HCT116 (cell line): ENCODE data around the gene TMED10. TPM values are rescaled to one million over a fixed set of nuclear protein-coding genes. Genes with fewer than 3 reads are reported as not detected.

Experiments
- ATAC-seq: fragments of 200-7000 bp; cut with Tn5 transposase; 2 replicates; pipeline ENCODE4 v1.9.1; 2020; ENCODE audit warnings: mild to moderate bottlenecking, moderate library complexity
- BruUV-seq: library from RNA; stranded (reverse); fragments of 400-500 nt; replicated peaks from 2 replicates; lab custom pipeline; 2021; lab: Mats Ljungman, UMichigan
- CTCF ChIA-PET: fragments of 300-600 bp; sonication (Branson Sonifier 250); formaldehyde crosslinking; loops from one replicate; lab custom pipeline; 2021; ENCODE audit warnings: antibody characterized with exemption; lab: Charles Lee
- POLR2A ChIA-PET: fragments of 300-600, 350-600 bp; sonication (Branson Sonifier 250); formaldehyde crosslinking; loops from one replicate; lab custom pipeline; 2021; ENCODE audit warnings: antibody characterized with exemption; lab: Charles Lee
- RAD21 ChIA-PET, 2 experiments: fragments of 300-600 bp; sonication (Branson Sonifier 250); formaldehyde crosslinking; loops; one replicate each; lab custom pipeline; 2023; ENCODE audit warnings: low total read pairs in 2 of 2; ENCODE audit not compliant: uncharacterized antibody in 2 of 2, unreplicated experiment in 2 of 2, low non-redundant PET in 1 of 2; lab: Charles Lee
- DNase-seq: peaks from one replicate; pipeline ENCODE4 v3.0.0-alpha.2; 2010; ENCODE audit warnings: low read depth, low spot score
- H2AFZ ChIP-seq: fragments of 200-600 bp; shearing (Covaris generic), sonication (generic); 2 replicates; pipeline ENCODE4 v1.6.1; 2017; ENCODE audit warnings: low read depth, mixed run types, mixed read lengths, antibody characterized with exemption, low read length; ENCODE audit not compliant: poor library complexity, severe bottlenecking
- H3K27ac ChIP-seq: 2 replicates; pipeline ENCODE4 v1.5.1; 2012; ENCODE audit warnings: low read depth, low read length
- H3K27me3 ChIP-seq: fragments of 200-600 bp; sonication (generic); 2 replicates; pipeline ENCODE4 v1.6.1; 2016; ENCODE audit warnings: mixed run types, low read length, mixed read lengths; ENCODE audit not compliant: insufficient read depth
- H3K36me3 ChIP-seq, 2 experiments: fragments of 200-500 bp in 1 of 2; fragments of 200-600 bp in 1 of 2; sonication (Bioruptor generic) in 1 of 2; sonication (generic) in 1 of 2; 2 replicates each; pipeline versions ENCODE4 v1.5.1 to v1.6.1; 2014 to 2016; ENCODE audit warnings: low read length in 2 of 2, inconsistent platforms in 1 of 2, mixed read lengths in 1 of 2, mixed run types in 1 of 2; ENCODE audit not compliant: insufficient read depth in 2 of 2, control insufficient read depth in 1 of 2
- H3K4me1 ChIP-seq, 2 experiments: fragments of 200-600 bp in 1 of 2; sonication (generic) in 1 of 2; 2 replicates each; pipeline versions ENCODE4 v1.5.1 to v1.6.1; 2012 to 2017; ENCODE audit warnings: low read length in 2 of 2, inconsistent platforms in 1 of 2, mild to moderate bottlenecking in 1 of 2, mixed read lengths in 1 of 2, mixed run types in 1 of 2, moderate library complexity in 1 of 2; ENCODE audit not compliant: insufficient read depth in 2 of 2, control insufficient read depth in 1 of 2
- H3K4me2 ChIP-seq: fragments of 200-600 bp; sonication (generic); 2 replicates; pipeline ENCODE4 v1.6.1; 2017; ENCODE audit warnings: mixed run types, low read length, mixed read lengths
- H3K4me3 ChIP-seq, 2 experiments: fragments of 200-600 bp in 1 of 2; sonication (generic) in 1 of 2; replicated peaks in 1 of 2; 2 replicates each; pipeline ENCODE4 v1.5.1; 2011 to 2016; ENCODE audit warnings: low read length in 2 of 2, control low read depth in 1 of 2, low read depth in 1 of 2, mild to moderate bottlenecking in 1 of 2, mixed read lengths in 1 of 2, mixed run types in 1 of 2
- H3K79me2 ChIP-seq: fragments of 200-600 bp; sonication (generic); 2 replicates; pipeline ENCODE4 v1.6.1; 2017; ENCODE audit warnings: mild to moderate bottlenecking, mixed run types, low read length, moderate library complexity, mixed read lengths; ENCODE audit not compliant: insufficient read depth
- H3K9ac ChIP-seq: fragments of 200-600 bp; sonication (generic); 2 replicates; pipeline ENCODE4 v1.6.1; 2016; ENCODE audit warnings: low read length, mixed read lengths
- H3K9me2 ChIP-seq: fragments of 200-600 bp; sonication (generic), shearing (Covaris generic); 2 replicates; pipeline ENCODE4 v1.6.1; 2017; ENCODE audit warnings: mixed run types, mild to moderate bottlenecking, moderate library complexity; ENCODE audit not compliant: insufficient read depth
- H3K9me3 ChIP-seq, 2 experiments: fragments of 200-500 bp in 1 of 2; fragments of 200-600 bp in 1 of 2; sonication (Bioruptor generic) in 1 of 2; sonication (generic) in 1 of 2; 2 replicates each; pipeline ENCODE4 v1.6.1; 2014 to 2017; ENCODE audit warnings: low read length in 2 of 2, mixed read lengths in 2 of 2, inconsistent platforms in 1 of 2, low read depth in 1 of 2, mild to moderate bottlenecking in 1 of 2, mixed run types in 1 of 2, moderate library complexity in 1 of 2; ENCODE audit not compliant: control insufficient read depth in 1 of 2, insufficient read depth in 1 of 2
- H4K20me1 ChIP-seq: fragments of 200-600 bp; sonication (generic), shearing (Covaris generic); 2 replicates; pipeline ENCODE4 v1.6.1; 2017; ENCODE audit warnings: mixed run types, mild to moderate bottlenecking, moderate library complexity; ENCODE audit not compliant: insufficient read depth
- EGR1 ChIP-seq: IDR thresholded peaks from 2 replicates; pipeline ENCODE4 v1.6.1; 2012; ENCODE audit warnings: low read depth
- EZH2 ChIP-seq: fragments of 200-600 bp; sonication (generic); IDR thresholded peaks from 2 replicates; pipeline ENCODE4 v1.6.1; 2017; ENCODE audit warnings: antibody characterized with exemption, mixed run types
- EZH2phosphoT487 ChIP-seq: fragments of 200-600 bp; IDR thresholded peaks from 2 replicates; pipeline ENCODE4 v1.6.1; 2018; ENCODE audit warnings: antibody characterized with exemption, borderline replicate concordance
- FOSL1 ChIP-seq: IDR thresholded peaks from 2 replicates; pipeline ENCODE4 v1.6.1; 2012; ENCODE audit warnings: low read depth
- POLR2AphosphoS5 ChIP-seq: IDR thresholded peaks from 2 replicates; pipeline ENCODE4 v1.6.1; 2011; ENCODE audit warnings: mild to moderate bottlenecking, low read depth, low read length, moderate library complexity
- RAD21 ChIP-seq: IDR thresholded peaks from 2 replicates; pipeline ENCODE4 v1.6.1; 2012; ENCODE audit warnings: low read depth, mild to moderate bottlenecking
- SP1 ChIP-seq: IDR thresholded peaks from 2 replicates; pipeline ENCODE4 v1.6.1; 2012; ENCODE audit warnings: low read depth
- SRF ChIP-seq: IDR thresholded peaks from 2 replicates; pipeline ENCODE4 v1.6.1; 2012; ENCODE audit warnings: low read depth
- YY1 ChIP-seq: IDR thresholded peaks from 2 replicates; pipeline ENCODE4 v1.6.1; 2011; ENCODE audit warnings: low read length, low read depth, moderate library complexity, mild to moderate bottlenecking; ENCODE audit not compliant: insufficient replicate concordance; ENCODE audit errors: extremely low read depth
- ZFX ChIP-seq: fragments of 450-650 bp; IDR thresholded peaks from 2 replicates; pipeline ENCODE4 v1.6.1; 2017
- ZNF274 ChIP-seq: fragments of 200-500 bp; sonication (Bioruptor generic); IDR thresholded peaks from 2 replicates; pipeline ENCODE4 v1.6.1; 2014; ENCODE audit warnings: mild to moderate bottlenecking, low read depth, low read length, inconsistent platforms
- intact Hi-C: fragments of 100-400 bp; cut with micrococcal nuclease; formaldehyde crosslinking; loops from 2 replicates; pipeline ENCODE4 v1.10.0; 2022
- total RNA-seq: library from RNA; stranded (reverse); gene quantifications from one replicate; pipeline ENCODE4 v1.2.1, GENCODE V29; 2021; ENCODE audit not compliant: unreplicated experiment
- TF ChIP-seq, protein P1 (sequence below): IDR thresholded peaks from 2 replicates; pipeline ENCODE4 v1.6.1; 2012; ENCODE audit warnings: low read depth
- TF ChIP-seq, protein P2 (sequence below): IDR thresholded peaks from 2 replicates; pipeline ENCODE4 v1.6.1; 2012

TMED10 gene
- total RNA-seq, 1 experiment from 2014 or later: 303 TPM

DNA sequence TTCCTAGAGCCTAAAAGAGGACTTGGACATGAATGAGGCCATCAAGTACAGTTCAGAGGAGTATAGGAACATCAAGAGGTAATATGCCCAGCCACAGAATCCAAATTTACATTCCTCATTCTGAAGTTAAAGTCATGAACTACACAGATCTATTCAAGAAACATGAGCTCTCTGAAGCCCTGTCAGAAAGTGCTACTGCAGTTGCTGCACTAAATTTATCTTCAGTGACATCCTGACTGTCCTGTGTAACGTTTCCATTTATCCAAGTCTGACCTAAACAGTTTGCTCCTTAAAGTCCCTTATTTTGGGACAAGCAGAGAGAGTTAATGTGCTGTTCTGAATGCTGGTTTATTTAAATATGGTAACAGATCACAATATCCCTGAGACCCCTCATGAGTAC is 77.7 kb downstream of the TMED10 start:
- no peaks in the 10 kb centered on the region for H4K20me1 ChIP-seq
- intact Hi-C loops: no loop called here
- no peak for TF ChIP-seq ZNF274
- no peak for TF ChIP-seq FOSL1
- TF ChIP-seq, protein P1, sequence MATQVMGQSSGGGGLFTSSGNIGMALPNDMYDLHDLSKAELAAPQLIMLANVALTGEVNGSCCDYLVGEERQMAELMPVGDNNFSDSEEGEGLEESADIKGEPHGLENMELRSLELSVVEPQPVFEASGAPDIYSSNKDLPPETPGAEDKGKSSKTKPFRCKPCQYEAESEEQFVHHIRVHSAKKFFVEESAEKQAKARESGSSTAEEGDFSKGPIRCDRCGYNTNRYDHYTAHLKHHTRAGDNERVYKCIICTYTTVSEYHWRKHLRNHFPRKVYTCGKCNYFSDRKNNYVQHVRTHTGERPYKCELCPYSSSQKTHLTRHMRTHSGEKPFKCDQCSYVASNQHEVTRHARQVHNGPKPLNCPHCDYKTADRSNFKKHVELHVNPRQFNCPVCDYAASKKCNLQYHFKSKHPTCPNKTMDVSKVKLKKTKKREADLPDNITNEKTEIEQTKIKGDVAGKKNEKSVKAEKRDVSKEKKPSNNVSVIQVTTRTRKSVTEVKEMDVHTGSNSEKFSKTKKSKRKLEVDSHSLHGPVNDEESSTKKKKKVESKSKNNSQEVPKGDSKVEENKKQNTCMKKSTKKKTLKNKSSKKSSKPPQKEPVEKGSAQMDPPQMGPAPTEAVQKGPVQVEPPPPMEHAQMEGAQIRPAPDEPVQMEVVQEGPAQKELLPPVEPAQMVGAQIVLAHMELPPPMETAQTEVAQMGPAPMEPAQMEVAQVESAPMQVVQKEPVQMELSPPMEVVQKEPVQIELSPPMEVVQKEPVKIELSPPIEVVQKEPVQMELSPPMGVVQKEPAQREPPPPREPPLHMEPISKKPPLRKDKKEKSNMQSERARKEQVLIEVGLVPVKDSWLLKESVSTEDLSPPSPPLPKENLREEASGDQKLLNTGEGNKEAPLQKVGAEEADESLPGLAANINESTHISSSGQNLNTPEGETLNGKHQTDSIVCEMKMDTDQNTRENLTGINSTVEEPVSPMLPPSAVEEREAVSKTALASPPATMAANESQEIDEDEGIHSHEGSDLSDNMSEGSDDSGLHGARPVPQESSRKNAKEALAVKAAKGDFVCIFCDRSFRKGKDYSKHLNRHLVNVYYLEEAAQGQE: no peak
- TF ChIP-seq SP1: no peak
- no peak overlapping the region for H3K27ac ChIP-seq
- no peaks in the 10 kb centered on the region for H3K9me3 ChIP-seq
- BruUV-seq: no TSS peak
- H3K79me2 ChIP-seq: no peaks in the 10 kb centered on the region
- ChIA-PET CTCF (no interaction called here), RAD21 (no interaction called here), POLR2A (no interaction called here)
- peaks cover 31 to 50% of the 10 kb centered on the region in 2 experiments for H3K36me3 ChIP-seq
- no peak overlapping the region for H2AFZ ChIP-seq
- no peak overlapping the region for H3K4me3 ChIP-seq
- no peak overlapping the region for H3K4me2 ChIP-seq
- H3K9me2 ChIP-seq: no peaks in the 10 kb centered on the region
- no peak for ATAC-seq
- no peaks in the 10 kb centered on the region for H3K27me3 ChIP-seq
- DNase-seq: no peak
- H3K4me1 ChIP-seq: no peaks in the 10 kb centered on the region
- no peak overlapping the region for H3K9ac ChIP-seq

DNA sequence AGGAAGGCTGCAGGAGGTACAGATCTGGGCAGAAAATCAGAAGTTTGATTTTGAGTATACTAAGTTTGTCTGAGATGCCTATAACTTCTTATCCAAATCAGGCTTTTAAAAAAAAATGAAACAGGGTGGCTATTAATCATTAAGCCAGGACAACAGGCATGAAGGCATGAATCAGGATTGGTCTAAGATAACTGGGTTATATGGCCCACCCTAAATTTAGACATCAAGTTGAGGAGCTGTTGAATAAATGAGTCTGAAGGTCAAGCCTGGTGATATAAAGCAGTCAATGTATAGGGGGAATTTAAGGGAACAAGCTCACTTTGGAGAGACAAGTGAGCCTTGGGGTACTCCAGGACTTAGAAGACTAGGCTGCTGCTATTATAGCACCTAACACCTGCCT is 78.2 kb downstream of the TMED10 start:
- Histone ChIP-seq H3K4me1 (no peaks in the 10 kb centered on the region), H3K9me2 (no peaks in the 10 kb centered on the region), H3K27me3 (no peaks in the 10 kb centered on the region), H2AFZ (no peak overlapping the region), H3K36me3 (peaks cover 31 to 51% of the 10 kb centered on the region in 2 experiments), H4K20me1 (no peaks in the 10 kb centered on the region), H3K27ac (no peak overlapping the region), H3K9me3 (no peaks in the 10 kb centered on the region), H3K4me2 (no peak overlapping the region), H3K9ac (no peak overlapping the region), H3K79me2 (no peaks in the 10 kb centered on the region), H3K4me3 (no peak overlapping the region)
- RAD21 ChIA-PET: no interaction called here
- no peak for ATAC-seq
- intact Hi-C loops: no loop called here
- BruUV-seq: no TSS peak
- CTCF ChIA-PET: no interaction called here
- POLR2A ChIA-PET: no interaction called here
- no peak for DNase-seq
- no peak for TF ChIP-seq EGR1
- TF ChIP-seq, protein P2, sequence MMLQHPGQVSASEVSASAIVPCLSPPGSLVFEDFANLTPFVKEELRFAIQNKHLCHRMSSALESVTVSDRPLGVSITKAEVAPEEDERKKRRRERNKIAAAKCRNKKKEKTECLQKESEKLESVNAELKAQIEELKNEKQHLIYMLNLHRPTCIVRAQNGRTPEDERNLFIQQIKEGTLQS: no peak
- TF ChIP-seq SRF: no peak
- TF ChIP-seq, protein P1: no peak
- no peak for TF ChIP-seq ZFX
- TF ChIP-seq YY1: no peak
- TF ChIP-seq RAD21: no peak
- no peak for TF ChIP-seq EZH2
- TF ChIP-seq POLR2AphosphoS5: no peak
- no peak for TF ChIP-seq EZH2phosphoT487
